ENCODE measurements around the gene EHMT2. TPM values are rescaled to one million over a fixed set of nuclear protein-coding genes. Genes with fewer than 3 reads are reported as not detected.
"Not testable (repeated sequence)": the region's sequence is repeated elsewhere in the genome, so short reads cannot be mapped to it uniquely, and the experiment has no call there.

Gene EHMT2
- total RNA-seq, 1 donor from 2014 or later, result 73.5 TPM

- no peak overlapping the region for H3K4me3 Mint-ChIP-seq
- H3K27ac Mint-ChIP-seq, result no peak overlapping the region
- no peaks in the 10 kb centered on the region for H3K9me3 Mint-ChIP-seq
- intact Hi-C loops (cut with micrococcal nuclease), result no loop called here
- peaks cover 2% of the 10 kb centered on the region for H3K4me1 Mint-ChIP-seq
- H3K36me3 Mint-ChIP-seq (ENCODE audit: low read depth), result peaks cover 24% of the 10 kb centered on the region
- no peaks in the 10 kb centered on the region for H3K27me3 Mint-ChIP-seq
- DNase-seq, result no peak
These were observed 19.8 kb downstream of the EHMT2 start for GRCh38 chr6:31877651-31878161.

GRCh38 chr6:31877125-31877650 lies 20.3 kb downstream of the EHMT2 start:
- Mint-ChIP-seq H3K9me3 (no peaks in the 10 kb centered on the region), H3K27me3 (no peaks in the 10 kb centered on the region), H3K36me3 (ENCODE audit: low read depth) (peaks cover 20% of the 10 kb centered on the region), H3K4me1 (peaks cover 2% of the 10 kb centered on the region), H3K4me3 (no peak overlapping the region), H3K27ac (no peak overlapping the region)
- no peak for DNase-seq
- intact Hi-C loops (cut with micrococcal nuclease), result no loop called here

GRCh38 chr6:31876357-31876756 lies 21.1 kb downstream of the EHMT2 start:
- Mint-ChIP-seq H3K27me3 (peaks cover 2% of the 10 kb centered on the region), H3K4me1 (peaks cover 2% of the 10 kb centered on the region), H3K4me3 (no peak overlapping the region), H3K36me3 (ENCODE audit: low read depth) (peaks cover 14% of the 10 kb centered on the region), H3K9me3 (no peaks in the 10 kb centered on the region), H3K27ac (no peak overlapping the region)
- DNase-seq, result no peak
- intact Hi-C loops (cut with micrococcal nuclease), result no loop called here

GRCh38 chr6:31875877-31876276 lies 21.6 kb downstream of the EHMT2 start:
- intact Hi-C loops (cut with micrococcal nuclease), result no loop called here
- peaks cover 9% of the 10 kb centered on the region for H3K36me3 Mint-ChIP-seq (ENCODE audit: low read depth)

DNA sequence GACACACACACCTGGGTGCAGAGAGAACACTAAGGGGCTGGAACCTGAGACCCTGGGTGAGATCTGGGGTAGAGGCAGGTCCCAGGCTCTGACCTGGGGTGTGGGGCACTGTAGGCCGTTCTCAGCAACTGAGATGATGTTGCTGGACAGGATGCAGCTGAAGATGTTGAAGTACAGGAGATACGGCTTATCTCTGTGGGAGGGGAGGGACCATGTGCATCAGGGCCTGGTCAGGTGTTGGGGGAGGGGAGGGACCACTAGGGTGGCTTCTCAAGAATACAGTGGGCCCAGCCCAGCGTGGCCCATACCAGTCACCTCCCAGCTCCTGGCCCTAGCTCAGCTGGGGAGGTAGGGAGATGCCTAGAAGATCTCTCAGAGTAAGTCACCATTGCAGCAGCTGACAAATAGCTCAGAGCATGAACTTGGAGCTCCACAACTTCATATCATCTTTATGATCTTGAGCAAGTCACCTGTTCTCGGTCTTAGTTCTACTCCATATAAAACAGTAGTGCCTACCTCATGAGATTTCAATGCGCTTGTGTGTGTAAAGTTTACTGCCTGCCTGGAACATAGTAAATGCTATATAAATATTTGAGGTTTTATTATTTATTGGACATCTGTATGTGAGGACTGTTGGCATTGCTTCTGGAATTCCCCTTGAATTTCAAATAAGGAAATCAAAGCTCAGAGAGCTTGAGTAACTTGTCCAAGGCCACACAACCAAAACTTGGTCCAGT lies 22.5 kb downstream of the EHMT2 start:
- H3K9me3 Mint-ChIP-seq, result no peaks in the 10 kb centered on the region
- H3K27ac Mint-ChIP-seq, result no peak overlapping the region
- intact Hi-C loops (cut with micrococcal nuclease), result no loop called here
- DNase-seq, result no peak
- peaks cover 2% of the 10 kb centered on the region for H3K27me3 Mint-ChIP-seq
- H3K4me1 Mint-ChIP-seq, result peaks cover 6% of the 10 kb centered on the region
- H3K4me3 Mint-ChIP-seq, result no peak overlapping the region
- peaks cover 5% of the 10 kb centered on the region for H3K36me3 Mint-ChIP-seq (ENCODE audit: low read depth)

More at GRCh38 chr6:31875877-31876276, 21.6 kb downstream of the EHMT2 start:
- H3K9me3 Mint-ChIP-seq, result no peaks in the 10 kb centered on the region
- peaks cover 2% of the 10 kb centered on the region for H3K27me3 Mint-ChIP-seq
- peaks cover 6% of the 10 kb centered on the region for H3K4me1 Mint-ChIP-seq
- no peak overlapping the region for H3K27ac Mint-ChIP-seq
- DNase-seq, result no peak
- no peak overlapping the region for H3K4me3 Mint-ChIP-seq

GRCh38 chr6:31874084-31874670 lies 23.3 kb downstream of the EHMT2 start:
- Mint-ChIP-seq H3K36me3 (ENCODE audit: low read depth) (no peaks in the 10 kb centered on the region), H3K27me3 (peaks cover 2% of the 10 kb centered on the region), H3K9me3 (no peaks in the 10 kb centered on the region), H3K4me3 (no peak overlapping the region), H3K4me1 (peaks cover 6% of the 10 kb centered on the region), H3K27ac (no peak overlapping the region)
- DNase-seq, result no peak
- intact Hi-C loops (cut with micrococcal nuclease), result no loop called here

DNA sequence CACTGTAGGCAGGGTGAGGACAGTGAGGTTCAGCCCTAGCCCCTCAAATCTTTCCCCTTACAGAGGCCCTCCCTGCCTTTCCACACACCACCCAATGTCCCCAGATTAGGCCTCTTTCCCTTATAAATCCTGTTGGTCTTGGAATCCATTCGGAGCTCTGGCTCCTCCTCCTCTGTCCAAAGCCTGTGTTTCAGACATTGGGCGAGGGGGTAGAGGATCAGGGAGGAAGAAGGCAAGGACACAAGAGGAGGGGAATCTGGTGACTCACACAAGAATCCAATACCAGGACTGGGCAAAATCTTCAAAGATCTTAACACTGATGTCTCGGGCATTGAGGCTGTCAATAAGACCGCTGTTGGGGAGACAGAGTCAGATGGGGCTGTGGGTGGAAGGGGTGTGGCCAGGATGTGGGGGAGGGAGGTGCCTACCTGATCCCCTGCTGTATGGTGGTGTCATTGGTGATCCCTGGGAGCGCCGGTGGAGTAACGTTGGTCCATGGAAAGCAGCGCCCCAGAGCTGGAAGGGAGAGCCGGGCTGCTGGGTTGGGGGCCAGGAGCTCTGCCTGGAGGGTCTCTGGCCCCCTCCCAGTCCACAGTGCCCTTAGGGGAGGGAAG lies 26.3 kb downstream of the EHMT2 start:
- Mint-ChIP-seq H3K4me3 (no peak overlapping the region), H3K9me3 (no peaks in the 10 kb centered on the region), H3K27ac (no peak overlapping the region), H3K27me3 (peaks cover 2% of the 10 kb centered on the region), H3K4me1 (peaks cover 6% of the 10 kb centered on the region), H3K36me3 (ENCODE audit: low read depth) (no peaks in the 10 kb centered on the region)
- no peak for DNase-seq
- intact Hi-C loops (cut with micrococcal nuclease), result no loop called here

GRCh38 chr6:31870385-31870921 lies 27.0 kb downstream of the EHMT2 start:
- H3K27ac Mint-ChIP-seq, result no peak overlapping the region
- DNase-seq, result no peak
- no peak overlapping the region for H3K4me3 Mint-ChIP-seq
- intact Hi-C loops (cut with micrococcal nuclease), result no loop called here
- peaks cover 6% of the 10 kb centered on the region for H3K4me1 Mint-ChIP-seq
- no peaks in the 10 kb centered on the region for H3K36me3 Mint-ChIP-seq (ENCODE audit: low read depth)
- no peaks in the 10 kb centered on the region for H3K9me3 Mint-ChIP-seq
- H3K27me3 Mint-ChIP-seq, result peaks cover 2% of the 10 kb centered on the region

DNA sequence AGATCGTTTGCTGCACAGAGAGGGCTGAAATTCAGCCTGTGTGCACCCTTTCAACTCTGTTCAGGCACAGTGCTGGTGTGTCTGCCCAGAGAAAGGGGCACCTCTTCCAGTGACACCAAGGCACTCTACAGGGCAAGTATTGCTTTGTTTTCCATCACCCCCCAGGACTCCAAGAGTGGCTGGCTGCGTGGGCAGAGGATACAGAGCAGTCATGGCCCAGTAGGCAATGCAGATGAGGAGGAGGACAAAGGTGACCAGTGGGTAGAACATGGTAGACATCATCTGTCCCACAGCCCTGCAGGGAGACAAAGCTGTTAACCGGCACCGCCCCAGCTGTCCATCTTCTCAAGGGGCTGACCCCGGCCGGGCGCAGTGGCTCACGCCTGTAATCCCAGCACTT lies 28.2 kb downstream of the EHMT2 start:
- Mint-ChIP-seq H3K4me3 (no peak overlapping the region), H3K36me3 (ENCODE audit: low read depth) (no peaks in the 10 kb centered on the region), H3K4me1 (peaks cover 8% of the 10 kb centered on the region), H3K27me3 (peaks cover 2% of the 10 kb centered on the region), H3K27ac (no peak overlapping the region), H3K9me3 (no peaks in the 10 kb centered on the region)
- DNase-seq, result no peak
- intact Hi-C loops (cut with micrococcal nuclease), result loop anchor here (10.0 kb wide), 1 partner anchor 325 kb away; the partner anchor contains the start of genes ATP6V1G2, DDX39B and NFKBIL1

DNA sequence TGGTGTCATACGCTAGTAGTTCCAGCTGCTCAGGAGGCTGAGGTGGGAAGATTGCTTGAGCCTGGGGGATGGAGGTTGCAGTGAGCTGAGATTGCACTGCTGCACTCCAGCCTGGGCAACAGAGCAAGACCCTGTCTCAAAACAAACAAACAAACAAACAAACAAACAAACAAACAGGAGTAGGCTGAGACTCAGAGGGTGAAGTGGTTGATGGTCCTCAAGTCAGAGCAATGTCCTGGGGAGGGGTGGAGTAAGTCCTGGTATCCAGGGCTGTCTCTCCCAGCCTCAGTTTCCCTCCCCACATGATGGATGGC lies 28.9 kb downstream of the EHMT2 start:
- intact Hi-C loops (cut with micrococcal nuclease), result loop anchor here (10.0 kb wide), 1 partner anchor 324 kb away; the partner anchor contains the start of genes ATP6V1G2, DDX39B and NFKBIL1
- H3K27me3 Mint-ChIP-seq; H3K4me1 Mint-ChIP-seq; H3K36me3 Mint-ChIP-seq (ENCODE audit: low read depth); H3K9me3 Mint-ChIP-seq; DNase-seq; H3K4me3 Mint-ChIP-seq; H3K27ac Mint-ChIP-seq: not testable (repeated sequence)

GRCh38 chr6:31865205-31866118 lies 32.0 kb downstream of the EHMT2 start:
- peaks cover 3% of the 10 kb centered on the region for H3K36me3 Mint-ChIP-seq (ENCODE audit: low read depth)
- H3K4me3 Mint-ChIP-seq, result no peak overlapping the region
- no peaks in the 10 kb centered on the region for H3K9me3 Mint-ChIP-seq
- H3K27me3 Mint-ChIP-seq, result peaks cover 3% of the 10 kb centered on the region
- intact Hi-C loops (cut with micrococcal nuclease), result loop anchor here (10.0 kb wide), 1 partner anchor 321 kb away; the partner anchor contains the start of genes ATP6V1G2, DDX39B and NFKBIL1
- peaks cover 21% of the 10 kb centered on the region for H3K4me1 Mint-ChIP-seq
- no peak overlapping the region for H3K27ac Mint-ChIP-seq
- no peak for DNase-seq

DNA sequence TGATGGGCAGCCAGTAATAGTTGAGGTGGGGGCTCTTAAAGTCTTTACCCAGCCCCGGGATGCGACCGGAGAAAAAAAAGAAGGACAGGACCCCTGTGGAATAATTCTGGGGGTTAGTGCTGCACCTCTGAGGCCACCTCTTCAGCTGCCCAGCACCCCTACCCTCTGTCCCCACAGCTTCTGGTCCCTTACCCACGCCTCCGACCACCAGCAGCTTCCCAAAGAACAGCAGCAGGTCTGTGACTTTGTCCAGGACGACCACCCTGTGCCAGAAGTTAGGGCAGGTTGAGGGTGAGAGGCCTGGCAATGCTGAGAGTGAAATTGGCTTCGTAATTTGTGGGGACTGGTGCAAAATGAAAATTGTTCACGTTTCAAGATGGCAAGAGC lies 32.7 kb downstream of the EHMT2 start:
- Mint-ChIP-seq H3K36me3 (ENCODE audit: low read depth) (peaks cover 8% of the 10 kb centered on the region), H3K4me1 (peaks cover 21% of the 10 kb centered on the region), H3K4me3 (no peak overlapping the region), H3K27me3 (peaks cover 3% of the 10 kb centered on the region), H3K9me3 (no peaks in the 10 kb centered on the region), H3K27ac (no peak overlapping the region)
- intact Hi-C loops (cut with micrococcal nuclease), result loop anchor here (10.0 kb wide), 1 partner anchor 320 kb away; the partner anchor contains the start of genes ATP6V1G2, DDX39B and NFKBIL1
- no peak for DNase-seq

DNA sequence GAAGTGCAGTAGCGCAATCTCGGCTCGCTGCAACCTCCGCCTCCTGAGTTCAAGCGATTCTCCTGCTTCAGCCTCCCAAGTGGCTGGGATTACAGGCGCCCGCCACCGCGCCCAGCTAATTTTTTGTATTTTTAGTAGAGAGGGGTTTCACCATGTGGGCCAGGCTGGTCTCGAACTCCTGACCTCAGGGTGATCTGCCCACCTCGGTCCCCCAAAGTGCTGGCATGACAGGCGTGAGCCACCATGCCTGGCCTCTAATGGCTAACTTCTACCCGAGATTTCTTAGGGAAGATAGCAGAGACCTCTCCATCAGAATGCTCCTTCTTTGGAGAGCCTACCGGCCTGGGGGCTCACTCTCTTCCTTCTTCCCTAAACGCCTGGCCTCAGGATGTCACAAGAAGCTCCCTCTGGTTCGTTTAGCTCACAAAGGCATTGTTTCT lies 33.4 kb downstream of the EHMT2 start:
- Mint-ChIP-seq H3K4me3 (peak overlapping the region; percentile 93), H3K4me1 (peaks cover 21% of the 10 kb centered on the region), H3K36me3 (ENCODE audit: low read depth) (peaks cover 13% of the 10 kb centered on the region), H3K27ac (peak overlapping the region; percentile 91)
- intact Hi-C loops (cut with micrococcal nuclease), result loop anchor here (10.0 kb wide), 1 partner anchor 319 kb away; the partner anchor contains the start of genes ATP6V1G2, DDX39B and NFKBIL1
- DNase-seq, H3K9me3 Mint-ChIP-seq, H3K27me3 Mint-ChIP-seq: not testable (repeated sequence)

Measured in activated CD4-positive, alpha-beta T cell treated with anti-CD3 and anti-CD28 coated beads, Interleukin-2, amount 10 ng/mL, durations not matched to agents 24 days and 14 days (primary cell).